GM12878 (cell line): ENCODE data around the gene RAB7B. TPM values are rescaled to one million over a fixed set of nuclear protein-coding genes. Genes with fewer than 3 reads are reported as not detected.

ENCODE experiments used
- BHLHE40 ChIP-seq, 2 experiments: fragments of 450-650 bp in 1 of 2; IDR thresholded peaks; 2 replicates each; pipeline ENCODE4 v1.6.1; 2011 to 2017; ENCODE audit warnings: low read depth in 2 of 2, borderline replicate concordance in 1 of 2, improper control_type of control experiment in 1 of 2, low read length in 1 of 2, mild to moderate bottlenecking in 1 of 2
- EZH2 ChIP-seq: IDR thresholded peaks from 2 replicates; pipeline ENCODE4 v1.6.1; 2012; ENCODE audit warnings: low read depth, mild to moderate bottlenecking, control low read depth, inconsistent platforms, low read length, borderline replicate concordance; ENCODE audit not compliant: control insufficient read depth
- IKZF1 ChIP-seq: fragments of 450-650 bp; conservative IDR thresholded peaks from 2 replicates; pipeline ENCODE4 v1.6.1; 2017; ENCODE audit warnings: antibody characterized with exemption, mild to moderate bottlenecking
- IKZF2 ChIP-seq, 2 experiments: fragments of 450-650 bp; IDR thresholded peaks; 2 replicates each; pipeline ENCODE4 v1.6.1; 2017; ENCODE audit warnings: mild to moderate bottlenecking in 2 of 2, moderate library complexity in 2 of 2
- IRF4 ChIP-seq: IDR thresholded peaks from 2 replicates; pipeline ENCODE4 v1.6.1; 2011; ENCODE audit warnings: low read depth, low read length
- MTA2 ChIP-seq: fragments of 450-650 bp; IDR thresholded peaks from 2 replicates; pipeline ENCODE4 v1.6.1; 2016; ENCODE audit warnings: low read depth, mild to moderate bottlenecking, moderate library complexity
- NBN ChIP-seq: fragments of 450-650 bp; IDR thresholded peaks from 2 replicates; pipeline ENCODE4 v1.6.1; 2016
- NR2F1 ChIP-seq: fragments of 450-650 bp; conservative IDR thresholded peaks from 2 replicates; pipeline ENCODE4 v1.6.1; 2017; ENCODE audit warnings: mild to moderate bottlenecking
- PAX8 ChIP-seq: fragments of 450-650 bp; IDR thresholded peaks from 2 replicates; pipeline ENCODE4 v1.6.1; 2017; ENCODE audit warnings: mild to moderate bottlenecking, moderate library complexity
- RB1 ChIP-seq: fragments of 450-650 bp; formaldehyde crosslinking; IDR thresholded peaks from 2 replicates; pipeline ENCODE4 v1.6.1; 2017; ENCODE audit warnings: mild to moderate bottlenecking, borderline replicate concordance
- RCOR1 ChIP-seq: conservative IDR thresholded peaks from 2 replicates; pipeline ENCODE4 v1.6.1; 2012; ENCODE audit warnings: low read depth, low read length, improper control_type of control experiment
- RELA ChIP-seq: fragments of 450-650 bp; IDR thresholded peaks from 2 replicates; pipeline ENCODE4 v1.8.0; 2014; ENCODE audit warnings: borderline replicate concordance; ENCODE audit not compliant: partially characterized antibody
- RUNX3 ChIP-seq: IDR thresholded peaks from 2 replicates; pipeline ENCODE4 v1.6.1; 2012; ENCODE audit warnings: low read length, inconsistent platforms
- SMAD1 ChIP-seq: fragments of 450-650 bp; IDR thresholded peaks from 2 replicates; pipeline ENCODE4 v1.6.1; 2018; ENCODE audit warnings: mild to moderate bottlenecking, low read depth; ENCODE audit not compliant: partially characterized antibody
- SPI1 ChIP-seq: IDR thresholded peaks from 2 replicates; pipeline ENCODE4 v1.6.1; 2011; ENCODE audit warnings: low read depth, mild to moderate bottlenecking, low read length, moderate library complexity, borderline replicate concordance; ENCODE audit not compliant: insufficient read depth
- STAT1 ChIP-seq: fragments of 450-650 bp; conservative IDR thresholded peaks from 2 replicates; pipeline ENCODE4 v1.6.1; 2014; ENCODE audit warnings: antibody characterized with exemption, mild to moderate bottlenecking
- TCF12 ChIP-seq: IDR thresholded peaks from 2 replicates; pipeline ENCODE4 v1.6.1; 2011; ENCODE audit warnings: low read depth, mild to moderate bottlenecking, low read length
- polyA plus RNA-seq, 11 experiments: library from polyadenylated mRNA; depleted of rRNA in 4 of 11; unstranded in 6 of 11; stranded (reverse) in 5 of 11; fragments of >200 nt; fragmentation: Nextera tagmentation in 4 of 11; fragmentation: Illumina TruSeq in 1 of 11; extraction: Ambion mirVana in 4 of 11; extraction: Trizol in 1 of 11; gene quantifications; 1 replicate in 1 of 11; 2 replicates in 10 of 11; pipeline versions ENCODE4 v1.2.1 to v1.2.3, GENCODE V29; 2011 to 2016; ENCODE audit warnings: inconsistent platforms in 2 of 11, missing spikeins in 2 of 11, low read depth in 1 of 11
- total RNA-seq, 4 experiments: library from RNA; depleted of rRNA in 3 of 4; stranded (reverse); fragments of >200 nt in 3 of 4; fragmentation: Illumina TruSeq in 1 of 4; extraction: Trizol in 1 of 4; gene quantifications; 2 replicates each; pipeline versions ENCODE4 v1.2.1 to v1.2.3, GENCODE V29; 2013 to 2021
- TF ChIP-seq, protein P1 (sequence below): fragments of 450-650 bp; formaldehyde crosslinking; IDR thresholded peaks from 2 replicates; pipeline ENCODE4 v1.4.0; 2020; ENCODE audit warnings: mild to moderate bottlenecking, moderate library complexity
- TF ChIP-seq, protein P2 (sequence below): fragments of 450-650 bp; IDR thresholded peaks from 2 replicates; pipeline ENCODE4 v1.6.1; 2017; ENCODE audit warnings: low read depth, mild to moderate bottlenecking, moderate library complexity
- TF ChIP-seq, protein P3 (sequence below): fragments of 450-650 bp; IDR thresholded peaks from 2 replicates; pipeline ENCODE4 v1.6.1; 2016; ENCODE audit warnings: mild to moderate bottlenecking
- TF ChIP-seq, protein P4 (sequence below): IDR thresholded peaks from 2 replicates; pipeline ENCODE4 v1.6.1; 2012; ENCODE audit warnings: low read depth, low read length, improper control_type of control experiment
- TF ChIP-seq, protein P5 (sequence below): IDR thresholded peaks from 2 replicates; pipeline ENCODE4 v1.6.1; 2012; ENCODE audit warnings: low read depth, low read length, improper control_type of control experiment

RAB7B gene
- total and polyA plus RNA-seq, 10 of the 15 experiments (the other 5 are each of a cell fraction or from before 2014, with no cell fraction given) = 0.09 TPM; not detected in 9

DNA sequence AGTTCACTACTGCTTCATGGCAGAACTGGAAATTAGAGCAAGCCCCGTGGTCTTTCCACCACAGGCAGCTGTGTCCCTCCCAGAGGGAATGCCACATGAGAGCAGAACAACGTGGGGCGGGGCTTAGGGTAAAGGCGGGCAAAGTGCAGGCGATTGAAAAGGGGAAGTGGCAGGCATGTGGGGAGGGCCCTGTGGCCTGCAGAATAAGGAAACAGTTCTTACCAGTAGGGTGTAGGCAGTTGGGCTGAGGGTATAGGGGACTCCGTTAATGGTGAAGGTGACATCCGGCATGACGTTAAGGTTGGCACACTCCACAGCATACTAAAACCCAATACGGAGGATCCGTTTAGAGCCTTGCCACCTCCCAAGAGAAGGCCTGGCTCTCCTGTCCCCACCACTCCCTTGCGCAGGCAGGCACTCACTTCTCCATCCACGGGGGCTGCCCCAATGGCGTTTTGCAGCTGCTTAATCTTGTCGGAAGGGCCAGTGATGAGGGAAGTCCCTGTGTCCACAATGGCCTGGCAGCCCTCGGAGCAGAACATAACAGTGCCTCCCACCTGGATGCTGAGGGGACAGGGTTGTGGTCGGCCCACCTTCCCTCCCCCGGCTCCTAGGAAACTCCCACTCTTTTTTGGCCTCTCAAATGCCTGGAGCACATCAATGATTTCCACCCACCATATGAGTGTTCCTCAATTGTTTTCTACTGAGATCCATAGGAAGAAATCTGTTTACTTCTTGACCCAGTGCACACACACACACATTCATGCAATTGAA, 9.1 kb upstream of the RAB7B start (continued):
- TF ChIP-seq, protein P1, sequence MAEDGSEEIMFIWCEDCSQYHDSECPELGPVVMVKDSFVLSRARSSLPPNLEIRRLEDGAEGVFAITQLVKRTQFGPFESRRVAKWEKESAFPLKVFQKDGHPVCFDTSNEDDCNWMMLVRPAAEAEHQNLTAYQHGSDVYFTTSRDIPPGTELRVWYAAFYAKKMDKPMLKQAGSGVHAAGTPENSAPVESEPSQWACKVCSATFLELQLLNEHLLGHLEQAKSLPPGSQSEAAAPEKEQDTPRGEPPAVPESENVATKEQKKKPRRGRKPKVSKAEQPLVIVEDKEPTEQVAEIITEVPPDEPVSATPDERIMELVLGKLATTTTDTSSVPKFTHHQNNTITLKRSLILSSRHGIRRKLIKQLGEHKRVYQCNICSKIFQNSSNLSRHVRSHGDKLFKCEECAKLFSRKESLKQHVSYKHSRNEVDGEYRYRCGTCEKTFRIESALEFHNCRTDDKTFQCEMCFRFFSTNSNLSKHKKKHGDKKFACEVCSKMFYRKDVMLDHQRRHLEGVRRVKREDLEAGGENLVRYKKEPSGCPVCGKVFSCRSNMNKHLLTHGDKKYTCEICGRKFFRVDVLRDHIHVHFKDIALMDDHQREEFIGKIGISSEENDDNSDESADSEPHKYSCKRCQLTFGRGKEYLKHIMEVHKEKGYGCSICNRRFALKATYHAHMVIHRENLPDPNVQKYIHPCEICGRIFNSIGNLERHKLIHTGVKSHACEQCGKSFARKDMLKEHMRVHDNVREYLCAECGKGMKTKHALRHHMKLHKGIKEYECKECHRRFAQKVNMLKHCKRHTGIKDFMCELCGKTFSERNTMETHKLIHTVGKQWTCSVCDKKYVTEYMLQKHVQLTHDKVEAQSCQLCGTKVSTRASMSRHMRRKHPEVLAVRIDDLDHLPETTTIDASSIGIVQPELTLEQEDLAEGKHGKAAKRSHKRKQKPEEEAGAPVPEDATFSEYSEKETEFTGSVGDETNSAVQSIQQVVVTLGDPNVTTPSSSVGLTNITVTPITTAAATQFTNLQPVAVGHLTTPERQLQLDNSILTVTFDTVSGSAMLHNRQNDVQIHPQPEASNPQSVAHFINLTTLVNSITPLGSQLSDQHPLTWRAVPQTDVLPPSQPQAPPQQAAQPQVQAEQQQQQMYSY (CRISPR knock-in tag) = no peak
- TF ChIP-seq NR2F1 (0 out of 2 replicates have a peak, but pooled peaks have one; percentile 32), NBN (peak; percentile 89), STAT1 (no peak), SMAD1 (no peak), IKZF1 (peak; percentile 85), PAX8 (no peak), EZH2 (no peak), RUNX3 (0 out of 2 replicates have a peak, but pooled peaks have one; percentile 24), BHLHE40 (IDR thresholded peaks at IDR 0.05; ENCODE audit: borderline replicate concordance in 1 of 2, low read depth in 2 of 2, low read length in 1 of 2) (peak; percentile 26 to 72; a peak in 2 of 4 replicates), RB1 (peak; percentile 45; the same call in 1 of the 2 replicates), IRF4 (0 out of 2 replicates have a peak, but pooled peaks have one; percentile 33), TCF12 (0 out of 2 replicates have a peak, but pooled peaks have one; percentile 25), RELA (no peak), RCOR1 (no peak), MTA2 (peak; percentile 78), SPI1 (peak; percentile 99), IKZF2 (IDR thresholded peaks at IDR 0.05) (peak; percentile 79 to 85)
- TF ChIP-seq, protein P2, sequence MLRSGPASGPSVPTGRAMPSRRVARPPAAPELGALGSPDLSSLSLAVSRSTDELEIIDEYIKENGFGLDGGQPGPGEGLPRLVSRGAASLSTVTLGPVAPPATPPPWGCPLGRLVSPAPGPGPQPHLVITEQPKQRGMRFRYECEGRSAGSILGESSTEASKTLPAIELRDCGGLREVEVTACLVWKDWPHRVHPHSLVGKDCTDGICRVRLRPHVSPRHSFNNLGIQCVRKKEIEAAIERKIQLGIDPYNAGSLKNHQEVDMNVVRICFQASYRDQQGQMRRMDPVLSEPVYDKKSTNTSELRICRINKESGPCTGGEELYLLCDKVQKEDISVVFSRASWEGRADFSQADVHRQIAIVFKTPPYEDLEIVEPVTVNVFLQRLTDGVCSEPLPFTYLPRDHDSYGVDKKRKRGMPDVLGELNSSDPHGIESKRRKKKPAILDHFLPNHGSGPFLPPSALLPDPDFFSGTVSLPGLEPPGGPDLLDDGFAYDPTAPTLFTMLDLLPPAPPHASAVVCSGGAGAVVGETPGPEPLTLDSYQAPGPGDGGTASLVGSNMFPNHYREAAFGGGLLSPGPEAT = peak; percentile 74; the same call in 1 of the 2 replicates
- TF ChIP-seq, protein P3, sequence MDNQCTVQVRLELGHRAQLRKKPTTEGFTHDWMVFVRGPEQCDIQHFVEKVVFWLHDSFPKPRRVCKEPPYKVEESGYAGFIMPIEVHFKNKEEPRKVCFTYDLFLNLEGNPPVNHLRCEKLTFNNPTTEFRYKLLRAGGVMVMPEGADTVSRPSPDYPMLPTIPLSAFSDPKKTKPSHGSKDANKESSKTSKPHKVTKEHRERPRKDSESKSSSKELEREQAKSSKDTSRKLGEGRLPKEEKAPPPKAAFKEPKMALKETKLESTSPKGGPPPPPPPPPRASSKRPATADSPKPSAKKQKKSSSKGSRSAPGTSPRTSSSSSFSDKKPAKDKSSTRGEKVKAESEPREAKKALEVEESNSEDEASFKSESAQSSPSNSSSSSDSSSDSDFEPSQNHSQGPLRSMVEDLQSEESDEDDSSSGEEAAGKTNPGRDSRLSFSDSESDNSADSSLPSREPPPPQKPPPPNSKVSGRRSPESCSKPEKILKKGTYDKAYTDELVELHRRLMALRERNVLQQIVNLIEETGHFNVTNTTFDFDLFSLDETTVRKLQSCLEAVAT = peak; percentile 65
- TF ChIP-seq, protein P4, sequence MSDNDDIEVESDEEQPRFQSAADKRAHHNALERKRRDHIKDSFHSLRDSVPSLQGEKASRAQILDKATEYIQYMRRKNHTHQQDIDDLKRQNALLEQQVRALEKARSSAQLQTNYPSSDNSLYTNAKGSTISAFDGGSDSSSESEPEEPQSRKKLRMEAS = no peak
- TF ChIP-seq, protein P5, sequence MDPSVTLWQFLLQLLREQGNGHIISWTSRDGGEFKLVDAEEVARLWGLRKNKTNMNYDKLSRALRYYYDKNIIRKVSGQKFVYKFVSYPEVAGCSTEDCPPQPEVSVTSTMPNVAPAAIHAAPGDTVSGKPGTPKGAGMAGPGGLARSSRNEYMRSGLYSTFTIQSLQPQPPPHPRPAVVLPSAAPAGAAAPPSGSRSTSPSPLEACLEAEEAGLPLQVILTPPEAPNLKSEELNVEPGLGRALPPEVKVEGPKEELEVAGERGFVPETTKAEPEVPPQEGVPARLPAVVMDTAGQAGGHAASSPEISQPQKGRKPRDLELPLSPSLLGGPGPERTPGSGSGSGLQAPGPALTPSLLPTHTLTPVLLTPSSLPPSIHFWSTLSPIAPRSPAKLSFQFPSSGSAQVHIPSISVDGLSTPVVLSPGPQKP = no peak
